Heart left ventricle (tissue), 16 donors: ENCODE measurements around the gene MPV17L2. TPM values are rescaled to one million over a fixed set of nuclear protein-coding genes. Genes with fewer than 3 reads are reported as not detected.

Source experiments
- ATAC-seq, 4 donors: fragments of 200-7000 bp; cut with Tn5 transposase; one replicate each; pipeline ENCODE4 v1.9.1; 2020 to 2022; ENCODE audit warnings: moderate library complexity in 4 of 4, mild to moderate bottlenecking in 3 of 4, moderate number of reproducible peaks in 1 of 4
- DNase-seq, 5 donors: peaks; one replicate each; pipeline ENCODE4 v3.0.0-alpha.2; 2020
- H3K27ac ChIP-seq, 12 donors: fragments of 200-600 bp; sonication (generic) in 4 of 12; one replicate each; pipeline versions ENCODE4 v1.5.0 to v1.8.0; 2016 to 2022; ENCODE audit warnings: mild to moderate bottlenecking in 2 of 12
- H3K27me3 ChIP-seq, 9 donors: fragments of 200-600 bp; sonication (generic) in 2 of 9; one replicate each; pipeline versions ENCODE4 v1.5.1 to v1.8.0; 2016 to 2022; ENCODE audit warnings: mild to moderate bottlenecking in 3 of 9
- H3K36me3 ChIP-seq, 9 donors: fragments of 200-600 bp; sonication (generic) in 2 of 9; one replicate each; pipeline versions ENCODE4 v1.5.0 to v1.8.0; 2018 to 2022; ENCODE audit warnings: mild to moderate bottlenecking in 2 of 9
- H3K4me1 ChIP-seq, 12 donors: fragments of 200-600 bp; sonication (generic) in 4 of 12; one replicate each; pipeline versions ENCODE4 v1.5.0 to v1.8.0; 2016 to 2022; ENCODE audit warnings: mild to moderate bottlenecking in 3 of 12
- H3K4me3 ChIP-seq, 12 donors: fragments of 200-600 bp; sonication (generic) in 4 of 12; one replicate each; pipeline versions ENCODE4 v1.5.0 to v1.8.0; 2017 to 2022; ENCODE audit warnings: mild to moderate bottlenecking in 9 of 12, moderate library complexity in 4 of 12
- H3K9me3 ChIP-seq, 12 donors: fragments of 200-600 bp; sonication (generic) in 4 of 12; one replicate each; pipeline versions ENCODE4 v1.5.0 to v1.8.0; 2016 to 2022; ENCODE audit warnings: mild to moderate bottlenecking in 1 of 12
- CTCF ChIP-seq, 12 donors: fragments of 200-600 bp; sonication (generic) in 4 of 12; IDR thresholded peaks; one replicate each; pipeline versions ENCODE4 v1.5.0 to v1.8.0; 2018 to 2022; ENCODE audit warnings: antibody characterized with exemption in 12 of 12, mild to moderate bottlenecking in 5 of 12
- POLR2A ChIP-seq, 2 donors: fragments of 450-650 bp; IDR thresholded peaks; one replicate each; pipeline ENCODE4 v1.6.1; 2017; ENCODE audit warnings: antibody characterized with exemption in 2 of 2, mild to moderate bottlenecking in 2 of 2, moderate library complexity in 2 of 2
- WGBS, 4 donors: extraction: QIAGEN DNeasy Blood & Tissue Kit in 2 of 4; methylation state at CpG; one replicate each; pipeline versions ENCODE4 v1.1.5 to v1.1.7; 2013 to 2018; 5-methylcytosine and 5-hydroxymethylcytosine counted together
- intact Hi-C, 10 donors: fragments of 100-400 bp; cut with DNase I; formaldehyde crosslinking; loops; one replicate each; pipeline versions ENCODE4 v1.11.1 to v1.14.2; 2022
- polyA plus RNA-seq, 2 donors: library from polyadenylated mRNA; stranded (reverse); fragments of 200-250 nt; gene quantifications; one replicate each; pipeline ENCODE4 v1.2.3, GENCODE V29; 2013
- total RNA-seq, 9 donors: library from RNA; depleted of rRNA in 2 of 9; stranded (reverse); fragments of >200 nt in 2 of 9; fragmentation: NEBNext Ultra II Directional in 3 of 9; extraction: Animal tissue kit (Norgen Biotek cat#: 25700) in 3 of 9; gene quantifications; one replicate each; pipeline versions ENCODE4 v1.1.0 to v1.2.4, GENCODE V29; 2016 to 2023
- donor health status: ischemic (EF 13 %, LVEDD 7.1; RV severe dilation, severe dysfunction).
- donor health status: healthy with polysubstance abuse.
- donor health status: DM: no; HTN: yes; CAD: no.
- donor health status: DM: no; HTN: no; CAD: no.
- donor health status: ischemic (EF 25% LVEDD 6.9; RV normal size, moderate dysfunction).
- donor health status: ischemic (EF 25% LVEDD 5.7; RV mildly dilated, moderate dysfunction).
- donor health status: healthy.
- donor health status: DM: yes; HTN: yes; CAD: no.
- donor health status: ischemic (EF 35%, LVEDD 5.7; RV mildly dilated, moderate dysfunction).
- donor health status: nonischemic (EF 11% LVEDD 7.7; RV severe dilation, severe dysfunction).
- donor health status: DM: yes; HTN: yes; CAD: no.
- donor health status: PGD.
- donor health status: ischemic (EF 29% LVEDD 5.4; RV normal size, mild dysfunction).
- donor health status: nonischemic (EF 23%, LVEDD 6.1; RV moderate dilation, normal function).

Gene MPV17L2
- total and polyA plus RNA-seq, 11 donors = 10.6 to 59.3 (median 18.9) TPM

GRCh38 chr19:18194554-18195238 lies 1.7 kb downstream of the MPV17L2 start:
- Histone ChIP-seq H3K4me1 (peaks cover 0 to 25% (median 14%) of the 10 kb centered on the region in 12 donors), H3K27ac (peak overlapping the region in 3 of 12 donors; percentile 15 to 96 (median 30)), H3K9me3 (no peaks in the 10 kb centered on the region), H3K4me3 (peak overlapping the region in 4 of 12 donors; percentile 64 to 98 (median 84)), H3K27me3 (no peaks in the 10 kb centered on the region), H3K36me3 (peaks cover 0 to 42% (median 33%) of the 10 kb centered on the region in 9 donors)
- ATAC-seq = no peak
- TF ChIP-seq POLR2A (IDR thresholded peaks at IDR 0.05) (no peak), CTCF (IDR thresholded peaks at IDR 0.05) (no peak)
- no peak for DNase-seq
- WGBS, 4 donors = 39 to 52% (median 51%) methylated on average over 20 to 27 of the region's 27 CpGs
- intact Hi-C loops = loop anchor here in 2 of 10 donors (5.0 to 10.0 kb wide), 2 partner anchors 58 to 130 kb away; partner anchors contain the start of gene LSM4 (in 1 of the 2)

GRCh38 chr19:18196511-18196845 lies 3.5 kb downstream of the MPV17L2 start:
- Histone ChIP-seq H3K4me3 (no peak overlapping the region), H3K9me3 (no peaks in the 10 kb centered on the region), H3K27ac (peak overlapping the region in 1 of 12 donors; percentile 96), H3K36me3 (peaks cover 0 to 55% (median 41%) of the 10 kb centered on the region in 9 donors), H3K27me3 (no peaks in the 10 kb centered on the region), H3K4me1 (peaks cover 0 to 24% (median 14%) of the 10 kb centered on the region in 12 donors)
- WGBS, 4 donors = 79 to 93% (median 85%) methylated on average over 7 of the region's 7 CpGs
- no peak for ATAC-seq
- TF ChIP-seq POLR2A (IDR thresholded peaks at IDR 0.05) (no peak), CTCF (IDR thresholded peaks at IDR 0.05) (no peak)
- DNase-seq = no peak
- intact Hi-C loops = loop anchor here in 1 of 10 donors (10.0 kb wide), 1 partner anchor 128 kb away; the partner anchor contains the start of gene LSM4

- DNase-seq (no peak), ATAC-seq (no peak)
- H3K36me3 ChIP-seq = peaks cover 0 to 58% (median 44%) of the 10 kb centered on the region in 9 donors
- no peak overlapping the region for H3K27ac ChIP-seq
- intact Hi-C loops = loop anchor here in 1 of 10 donors (10.0 kb wide), 1 partner anchor 127 kb away; the partner anchor contains the start of gene LSM4
- TF ChIP-seq CTCF (IDR thresholded peaks at IDR 0.05) (no peak), POLR2A (IDR thresholded peaks at IDR 0.05) (no peak)
- H3K9me3 ChIP-seq = no peaks in the 10 kb centered on the region
- 88 to 94% (median 93%) methylated on average over 18 of the region's 18 CpGs for WGBS, 4 donors
- no peak overlapping the region for H3K4me3 ChIP-seq
- H3K27me3 ChIP-seq = no peaks in the 10 kb centered on the region
- H3K4me1 ChIP-seq = peaks cover 0 to 18% (median 12%) of the 10 kb centered on the region in 12 donors
These were observed 4.3 kb downstream of the MPV17L2 start for GRCh38 chr19:18197306-18197705.

- no peaks in the 10 kb centered on the region for H3K27me3 ChIP-seq
- 56 to 65% (median 60%) methylated on average over 6 of the region's 6 CpGs for whole genome bisulfite sequencing, 4 donors
- H3K9me3 ChIP-seq = no peaks in the 10 kb centered on the region
- no peak overlapping the region for H3K4me3 ChIP-seq
- H3K36me3 ChIP-seq = peaks cover 0 to 58% (median 44%) of the 10 kb centered on the region in 9 donors
- no peak overlapping the region for H3K27ac ChIP-seq
- DNase-seq (no peak), ATAC-seq (no peak)
- TF ChIP-seq POLR2A (IDR thresholded peaks at IDR 0.05) (no peak), CTCF (IDR thresholded peaks at IDR 0.05) (no peak)
- peaks cover 0 to 24% (median 18%) of the 10 kb centered on the region in 12 donors for H3K4me1 ChIP-seq
- intact Hi-C loops = loop anchor here in 1 of 10 donors (10.0 kb wide), 1 partner anchor 127 kb away; the partner anchor contains the start of gene LSM4
These were observed 4.9 kb downstream of the MPV17L2 start for GRCh38 chr19:18197941-18198340.
